Measurements from ENCODE around the gene ISOC1. TPM values are rescaled to one million over a fixed set of nuclear protein-coding genes. Genes with fewer than 3 reads are reported as not detected.
A peak's percentile ranks its signal among the peaks of the same experiment; 100 is the strongest.

The ISOC1 gene
- total and polyA plus RNA-seq, 2 experiments from 2014 or later: 33.7 to 34.2 TPM

- no peaks in the 10 kb centered on the region for H3K79me2 ChIP-seq (replicated peaks; ENCODE audit: insufficient read depth)
- no peaks in the 10 kb centered on the region for H3K27me3 ChIP-seq (ENCODE audit: insufficient read depth)
- no peaks in the 10 kb centered on the region for H3K36me3 ChIP-seq (ENCODE audit: insufficient read depth)
- no peaks in the 10 kb centered on the region for H3F3A ChIP-seq (replicated peaks; ENCODE audit: low read depth)
- no peaks in the 10 kb centered on the region for H3K4me1 ChIP-seq (ENCODE audit: insufficient read depth)
- no peak for DNase-seq (ENCODE audit: low spot score)
- Mint-ChIP-seq H3K36me3 (ENCODE audit: low read depth) (no peaks in the 10 kb centered on the region), H3K27me3 (ENCODE audit: insufficient read depth, low read depth, poor library complexity) (no peaks in the 10 kb centered on the region), H3K4me3 (no peak overlapping the region), H3K9me3 (no peaks in the 10 kb centered on the region), H3K27ac (no peak overlapping the region; the same call in 1 of the 2 replicates), H3K4me1 (no peaks in the 10 kb centered on the region)
- no peak overlapping the region for H3K4me3 ChIP-seq
- H3K27ac ChIP-seq (ENCODE audit: low read depth): no peak overlapping the region
- H3K4me2 ChIP-seq: no peak overlapping the region
- ATAC-seq: no peak
- peaks cover 2% of the 10 kb centered on the region; the same call in 1 of the 2 replicates for H3K9me2 ChIP-seq (ENCODE audit: insufficient read depth)
- no peaks in the 10 kb centered on the region for H4K20me1 ChIP-seq (replicated peaks; ENCODE audit: insufficient read depth)
- H2AFZ ChIP-seq: no peak overlapping the region; the same call in 1 of the 2 replicates
- TF ChIP-seq STAT1 (IDR thresholded peaks at IDR 0.05; ENCODE audit: unreplicated experiment): no peak
- TF ChIP-seq CTCF (conservative IDR thresholded peaks at IDR 0.05; ENCODE audit: low read depth in 2 of 2): no peak
- TF ChIP-seq ZNF331 (CRISPR knock-in tag; IDR thresholded peaks at IDR 0.05; ENCODE audit: low read depth): no peak
- no peak for TF ChIP-seq CREB1 (CRISPR knock-in tag; IDR thresholded peaks at IDR 0.05; ENCODE audit: low read depth)
Observed at GRCh38 chr5:129051283-129051682, 43.3 kb upstream of the ISOC1 start.

GRCh38 chr5:129053438-129053837 lies 41.1 kb upstream of the ISOC1 start:
- Mint-ChIP-seq H3K36me3 (ENCODE audit: low read depth) (no peaks in the 10 kb centered on the region), H3K27ac (no peak overlapping the region), H3K9me3 (no peaks in the 10 kb centered on the region), H3K27me3 (ENCODE audit: insufficient read depth, low read depth, poor library complexity) (no peaks in the 10 kb centered on the region), H3K4me1 (no peaks in the 10 kb centered on the region), H3K4me3 (no peak overlapping the region)
- no peak overlapping the region for H3K27ac ChIP-seq (ENCODE audit: low read depth)
- H3K4me1 ChIP-seq (ENCODE audit: insufficient read depth): no peaks in the 10 kb centered on the region
- no peak for DNase-seq (ENCODE audit: low spot score)
- H3F3A ChIP-seq (replicated peaks; ENCODE audit: low read depth): no peaks in the 10 kb centered on the region
- TF ChIP-seq CTCF (conservative IDR thresholded peaks at IDR 0.05; ENCODE audit: low read depth in 2 of 2) (peak in 1 of 2 experiments; percentile 22; a peak in 3 of 4 replicates), EZH2 (IDR thresholded peaks at IDR 0.05; ENCODE audit: low read depth, unreplicated experiment) (no peak), POLR2AphosphoS5 (IDR thresholded peaks at IDR 0.05; ENCODE audit: low read depth) (no peak)
- no peaks in the 10 kb centered on the region for H3K9me2 ChIP-seq (ENCODE audit: insufficient read depth)
- H3K36me3 ChIP-seq (ENCODE audit: insufficient read depth): no peaks in the 10 kb centered on the region
- ATAC-seq: no peak
- no peaks in the 10 kb centered on the region for H3K79me2 ChIP-seq (replicated peaks; ENCODE audit: insufficient read depth)
- no peaks in the 10 kb centered on the region for H3K27me3 ChIP-seq (ENCODE audit: insufficient read depth)
- no peak overlapping the region for H2AFZ ChIP-seq
- no peaks in the 10 kb centered on the region for H4K20me1 ChIP-seq (replicated peaks; ENCODE audit: insufficient read depth)
- no peak overlapping the region for H3K4me2 ChIP-seq
- H3K4me3 ChIP-seq: no peak overlapping the region

- Histone ChIP-seq H3K4me2 (no peak overlapping the region), H3K36me3 (ENCODE audit: insufficient read depth) (no peaks in the 10 kb centered on the region), H3F3A (replicated peaks; ENCODE audit: low read depth) (no peaks in the 10 kb centered on the region), H3K4me3 (no peak overlapping the region), H3K27me3 (ENCODE audit: insufficient read depth) (no peaks in the 10 kb centered on the region), H4K20me1 (replicated peaks; ENCODE audit: insufficient read depth) (no peaks in the 10 kb centered on the region), H3K9me2 (ENCODE audit: insufficient read depth) (no peaks in the 10 kb centered on the region), H3K79me2 (replicated peaks; ENCODE audit: insufficient read depth) (no peaks in the 10 kb centered on the region), H3K4me1 (ENCODE audit: insufficient read depth) (no peaks in the 10 kb centered on the region), H2AFZ (no peak overlapping the region), H3K27ac (ENCODE audit: low read depth) (no peak overlapping the region)
- Mint-ChIP-seq H3K36me3 (ENCODE audit: low read depth) (no peaks in the 10 kb centered on the region), H3K27me3 (ENCODE audit: insufficient read depth, low read depth, poor library complexity) (no peaks in the 10 kb centered on the region), H3K9me3 (no peaks in the 10 kb centered on the region), H3K4me1 (no peaks in the 10 kb centered on the region), H3K4me3 (no peak overlapping the region), H3K27ac (no peak overlapping the region)
- ATAC-seq: no peak
- DNase-seq (ENCODE audit: low spot score): no peak
- no peak for TF ChIP-seq EZH2 (IDR thresholded peaks at IDR 0.05; ENCODE audit: low read depth, unreplicated experiment)
- TF ChIP-seq STAT1 (IDR thresholded peaks at IDR 0.05; ENCODE audit: unreplicated experiment): no peak
- no peak for TF ChIP-seq ZNF331 (CRISPR knock-in tag; IDR thresholded peaks at IDR 0.05; ENCODE audit: low read depth)
- TF ChIP-seq JUNB (IDR thresholded peaks at IDR 0.05; ENCODE audit: unreplicated experiment): no peak
- TF ChIP-seq NANOG (IDR thresholded peaks at IDR 0.05; ENCODE audit: borderline replicate concordance): no peak
- TF ChIP-seq POLR2AphosphoS5 (IDR thresholded peaks at IDR 0.05; ENCODE audit: low read depth): no peak
Observed at GRCh38 chr5:129057329-129057728, 37.2 kb upstream of the ISOC1 start.

Data from GM23338 (cell line).